ENCODE data around the gene NID2. TPM values are rescaled to one million over a fixed set of nuclear protein-coding genes. Genes with fewer than 3 reads are reported as not detected.
A peak's percentile ranks its signal among the peaks of the same experiment; 100 is the strongest.

The NID2 gene
- total and polyA plus RNA-seq, 3 experiments from 2014 or later = 0.30 TPM; not detected in 2

GRCh38 chr14:52070051-52070431 is 1.2 kb upstream of the NID2 start:
- no peaks in the 10 kb centered on the region for H3K36me3 Mint-ChIP-seq
- peak overlapping the region; percentile 17 to 90 (median 64) for H3K4me3 Mint-ChIP-seq
- H3K27ac ChIP-seq (ENCODE audit: low read depth, low read length) = no peak overlapping the region
- H3K4me1 Mint-ChIP-seq = peaks cover 21 to 35% (median 32%) of the 10 kb centered on the region in 3 donors
- peaks cover 18% of the 10 kb centered on the region for H3K4me1 ChIP-seq (ENCODE audit: insufficient read depth, low read length)
- H3K27me3 ChIP-seq (ENCODE audit: insufficient read depth, low read length, poor library complexity, severe bottlenecking) = peaks cover 28% of the 10 kb centered on the region
- no peaks in the 10 kb centered on the region for H3K9me3 Mint-ChIP-seq
- no peak for DNase-seq
- H3K27me3 Mint-ChIP-seq = peaks cover 29 to 36% of the 10 kb centered on the region in 2 donors
- H3K36me3 ChIP-seq (ENCODE audit: insufficient read depth, low read length) = no peaks in the 10 kb centered on the region
- CTCF ChIA-PET = interaction anchor here (3.2 kb wide), 1 partner anchor 12 kb away, joined by 14 read pairs; no protein-coding TSS in a partner anchor
- no peaks in the 10 kb centered on the region for H3K9me3 ChIP-seq (ENCODE audit: low read length)
- POLR2A ChIA-PET = no interaction called here
- no peak overlapping the region for H3K4me3 ChIP-seq (ENCODE audit: low read length)
- peak overlapping the region in 1 of 8 donors; percentile 5 for H3K27ac Mint-ChIP-seq

GRCh38 chr14:52069307-52070050 is 620 bp upstream of the NID2 start:
- H3K4me3 ChIP-seq (ENCODE audit: low read length) = peak overlapping the region; percentile 64
- peaks cover 28% of the 10 kb centered on the region for H3K27me3 ChIP-seq (ENCODE audit: insufficient read depth, low read length, poor library complexity, severe bottlenecking)
- no peaks in the 10 kb centered on the region for H3K9me3 ChIP-seq (ENCODE audit: low read length)
- H3K36me3 ChIP-seq (ENCODE audit: insufficient read depth, low read length) = no peaks in the 10 kb centered on the region
- no peak overlapping the region for H3K27ac ChIP-seq (ENCODE audit: low read depth, low read length)
- Mint-ChIP-seq H3K9me3 (no peaks in the 10 kb centered on the region), H3K36me3 (peaks cover 0 to 3% (median 0%) of the 10 kb centered on the region in 3 donors), H3K4me1 (peaks cover 21 to 35% (median 32%) of the 10 kb centered on the region in 3 donors), H3K4me3 (peak overlapping the region; percentile 17 to 90 (median 77)), H3K27ac (peak overlapping the region in 1 of 8 donors; percentile 5), H3K27me3 (peaks cover 29 to 36% of the 10 kb centered on the region in 2 donors)
- POLR2A ChIA-PET = interaction anchor here (0.5 to 1.1 kb wide), 2 partner anchors 47 to 106 kb away, joined by 3 read pairs; no protein-coding TSS in a partner anchor
- H3K4me1 ChIP-seq (ENCODE audit: insufficient read depth, low read length) = peaks cover 18% of the 10 kb centered on the region
- CTCF ChIA-PET = interaction anchor here (1.1 to 3.2 kb wide), 3 partner anchors 12 to 198 kb away, joined by 3 to 14 read pairs (median 4); partner anchors contain the start of gene PTGDR
- DNase-seq = peak in 1 of 5 donors; percentile 11

GRCh38 chr14:52067873-52068614 is 815 bp downstream of the NID2 start:
- Mint-ChIP-seq H3K27ac (peak overlapping the region in 1 of 8 donors; percentile 36), H3K27me3 (peaks cover 29 to 36% of the 10 kb centered on the region in 2 donors), H3K4me3 (peak overlapping the region; percentile 60 to 90 (median 79)), H3K36me3 (peaks cover 0 to 3% (median 0%) of the 10 kb centered on the region in 3 donors), H3K9me3 (no peaks in the 10 kb centered on the region), H3K4me1 (peaks cover 16 to 30% (median 28%) of the 10 kb centered on the region in 3 donors)
- DNase-seq = peak in 1 of 5 donors; percentile 10
- Histone ChIP-seq H3K36me3 (ENCODE audit: insufficient read depth, low read length) (no peaks in the 10 kb centered on the region), H3K27me3 (ENCODE audit: insufficient read depth, low read length, poor library complexity, severe bottlenecking) (peaks cover 28% of the 10 kb centered on the region), H3K27ac (ENCODE audit: low read depth, low read length) (no peak overlapping the region), H3K4me1 (ENCODE audit: insufficient read depth, low read length) (peaks cover 18% of the 10 kb centered on the region), H3K4me3 (ENCODE audit: low read length) (peak overlapping the region; percentile 64), H3K9me3 (ENCODE audit: low read length) (no peaks in the 10 kb centered on the region)
- ChIA-PET POLR2A (interaction anchor here (0.6 kb wide), 1 partner anchor 23 kb away, joined by 4 read pairs; no protein-coding TSS in a partner anchor), CTCF (interaction anchor here (1.1 to 3.2 kb wide), 2 partner anchors 14 to 199 kb away, joined by 3 to 14 read pairs; partner anchors contain the start of gene PTGDR)

- peaks cover 9 to 17% (median 11%) of the 10 kb centered on the region in 3 donors for H3K4me1 Mint-ChIP-seq
- peak overlapping the region in 1 of 8 donors; percentile 4 for H3K27ac Mint-ChIP-seq
- ChIA-PET POLR2A (no interaction called here), CTCF (no interaction called here)
- no peaks in the 10 kb centered on the region for H3K9me3 ChIP-seq (ENCODE audit: low read length)
- peaks cover 23 to 25% of the 10 kb centered on the region in 2 donors for H3K27me3 Mint-ChIP-seq
- no peak for DNase-seq
- peaks cover 12% of the 10 kb centered on the region for H3K4me1 ChIP-seq (ENCODE audit: insufficient read depth, low read length)
- no peak overlapping the region for H3K4me3 ChIP-seq (ENCODE audit: low read length)
- no peaks in the 10 kb centered on the region for H3K9me3 Mint-ChIP-seq
- peaks cover 0 to 3% (median 1%) of the 10 kb centered on the region in 3 donors for H3K36me3 Mint-ChIP-seq
- H3K27me3 ChIP-seq (ENCODE audit: insufficient read depth, low read length, poor library complexity, severe bottlenecking) = peaks cover 28% of the 10 kb centered on the region
- no peak overlapping the region for H3K4me3 Mint-ChIP-seq
- no peak overlapping the region for H3K27ac ChIP-seq (ENCODE audit: low read depth, low read length)
- no peaks in the 10 kb centered on the region for H3K36me3 ChIP-seq (ENCODE audit: insufficient read depth, low read length)
These were observed 4.7 kb downstream of the NID2 start for GRCh38 chr14:52064174-52064573.

- Mint-ChIP-seq H3K27ac (no peak overlapping the region), H3K4me3 (no peak overlapping the region), H3K9me3 (no peaks in the 10 kb centered on the region), H3K4me1 (peaks cover 6 to 10% (median 9%) of the 10 kb centered on the region in 3 donors), H3K27me3 (peaks cover 23 to 24% of the 10 kb centered on the region in 2 donors), H3K36me3 (peaks cover 0 to 3% (median 1%) of the 10 kb centered on the region in 3 donors)
- ChIA-PET CTCF (no interaction called here), POLR2A (no interaction called here)
- DNase-seq = no peak
- Histone ChIP-seq H3K9me3 (ENCODE audit: low read length) (no peaks in the 10 kb centered on the region), H3K27me3 (ENCODE audit: insufficient read depth, low read length, poor library complexity, severe bottlenecking) (peaks cover 17% of the 10 kb centered on the region), H3K4me3 (ENCODE audit: low read length) (no peak overlapping the region), H3K36me3 (ENCODE audit: insufficient read depth, low read length) (no peaks in the 10 kb centered on the region), H3K27ac (ENCODE audit: low read depth, low read length) (no peak overlapping the region), H3K4me1 (ENCODE audit: insufficient read depth, low read length) (peaks cover 6% of the 10 kb centered on the region)
These were observed 5.8 kb downstream of the NID2 start for GRCh38 chr14:52063052-52063462.

GRCh38 chr14:52061890-52062289 is 7.0 kb downstream of the NID2 start:
- Mint-ChIP-seq H3K4me3 (no peak overlapping the region), H3K4me1 (no peaks in the 10 kb centered on the region), H3K36me3 (peaks cover 0 to 3% (median 1%) of the 10 kb centered on the region in 3 donors), H3K27ac (no peak overlapping the region), H3K27me3 (peaks cover 13 to 16% of the 10 kb centered on the region in 2 donors), H3K9me3 (no peaks in the 10 kb centered on the region)
- no peak overlapping the region for H3K27ac ChIP-seq (ENCODE audit: low read depth, low read length)
- ChIA-PET POLR2A (no interaction called here), CTCF (no interaction called here)
- H3K9me3 ChIP-seq (ENCODE audit: low read length) = no peaks in the 10 kb centered on the region
- DNase-seq = no peak
- no peaks in the 10 kb centered on the region for H3K36me3 ChIP-seq (ENCODE audit: insufficient read depth, low read length)
- peaks cover 5% of the 10 kb centered on the region for H3K27me3 ChIP-seq (ENCODE audit: insufficient read depth, low read length, poor library complexity, severe bottlenecking)
- no peaks in the 10 kb centered on the region for H3K4me1 ChIP-seq (ENCODE audit: insufficient read depth, low read length)
- no peak overlapping the region for H3K4me3 ChIP-seq (ENCODE audit: low read length)

GRCh38 chr14:52061390-52061789 is 7.5 kb downstream of the NID2 start:
- Histone ChIP-seq H3K4me1 (ENCODE audit: insufficient read depth, low read length) (no peaks in the 10 kb centered on the region), H3K27me3 (ENCODE audit: insufficient read depth, low read length, poor library complexity, severe bottlenecking) (peaks cover under 1% of the 10 kb centered on the region), H3K4me3 (ENCODE audit: low read length) (no peak overlapping the region), H3K36me3 (ENCODE audit: insufficient read depth, low read length) (no peaks in the 10 kb centered on the region), H3K9me3 (ENCODE audit: low read length) (no peaks in the 10 kb centered on the region), H3K27ac (ENCODE audit: low read depth, low read length) (no peak overlapping the region)
- peaks cover 11 to 15% of the 10 kb centered on the region in 2 donors for H3K27me3 Mint-ChIP-seq
- POLR2A ChIA-PET = no interaction called here
- no peak overlapping the region for H3K4me3 Mint-ChIP-seq
- H3K9me3 Mint-ChIP-seq = no peaks in the 10 kb centered on the region
- no peak for DNase-seq
- no peaks in the 10 kb centered on the region for H3K4me1 Mint-ChIP-seq
- peaks cover 0 to 3% (median 1%) of the 10 kb centered on the region in 3 donors for H3K36me3 Mint-ChIP-seq
- peak overlapping the region in 1 of 8 donors; percentile 48 for H3K27ac Mint-ChIP-seq
- CTCF ChIA-PET = no interaction called here

GRCh38 chr14:52060080-52060479 is 8.8 kb downstream of the NID2 start:
- CTCF ChIA-PET = no interaction called here
- no peak for DNase-seq
- Mint-ChIP-seq H3K4me3 (no peak overlapping the region), H3K27ac (no peak overlapping the region), H3K4me1 (no peaks in the 10 kb centered on the region), H3K9me3 (no peaks in the 10 kb centered on the region), H3K27me3 (peaks cover 15 to 17% of the 10 kb centered on the region in 2 donors), H3K36me3 (peaks cover 0 to 8% (median 1%) of the 10 kb centered on the region in 3 donors)
- Histone ChIP-seq H3K27ac (ENCODE audit: low read depth, low read length) (no peak overlapping the region), H3K4me1 (ENCODE audit: insufficient read depth, low read length) (no peaks in the 10 kb centered on the region), H3K27me3 (ENCODE audit: insufficient read depth, low read length, poor library complexity, severe bottlenecking) (no peaks in the 10 kb centered on the region), H3K36me3 (ENCODE audit: insufficient read depth, low read length) (no peaks in the 10 kb centered on the region), H3K4me3 (ENCODE audit: low read length) (no peak overlapping the region), H3K9me3 (ENCODE audit: low read length) (no peaks in the 10 kb centered on the region)
- POLR2A ChIA-PET = no interaction called here

All from CD8-positive, alpha-beta memory T cell (primary cell).